Measurements from ENCODE around the gene SHLD3. TPM values are rescaled to one million over a fixed set of nuclear protein-coding genes. Genes with fewer than 3 reads are reported as not detected.
"Not testable (repeated sequence)": the region's sequence is repeated elsewhere in the genome, so short reads cannot be mapped to it uniquely, and the experiment has no call there.

SHLD3 gene, protein sequence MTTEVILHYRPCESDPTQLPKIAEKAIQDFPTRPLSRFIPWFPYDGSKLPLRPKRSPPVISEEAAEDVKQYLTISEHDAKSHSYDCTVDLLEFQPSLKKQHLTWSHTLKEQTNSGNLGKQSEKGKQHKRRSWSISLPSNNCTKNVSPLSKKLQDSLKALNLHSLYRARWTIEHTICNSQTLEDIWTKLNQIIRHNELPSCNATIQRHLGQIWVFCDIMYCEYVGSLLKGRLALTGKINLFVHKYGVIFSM
- 1 to 10 TPM; 2.2 to 3.1 TPM for total RNA-seq
- long read RNA-seq, partial matches to known transcripts: 0 of 1 reads
- long read RNA-seq, other reads (novel, unspliced or antisense): 0 of 1 reads

DNA sequence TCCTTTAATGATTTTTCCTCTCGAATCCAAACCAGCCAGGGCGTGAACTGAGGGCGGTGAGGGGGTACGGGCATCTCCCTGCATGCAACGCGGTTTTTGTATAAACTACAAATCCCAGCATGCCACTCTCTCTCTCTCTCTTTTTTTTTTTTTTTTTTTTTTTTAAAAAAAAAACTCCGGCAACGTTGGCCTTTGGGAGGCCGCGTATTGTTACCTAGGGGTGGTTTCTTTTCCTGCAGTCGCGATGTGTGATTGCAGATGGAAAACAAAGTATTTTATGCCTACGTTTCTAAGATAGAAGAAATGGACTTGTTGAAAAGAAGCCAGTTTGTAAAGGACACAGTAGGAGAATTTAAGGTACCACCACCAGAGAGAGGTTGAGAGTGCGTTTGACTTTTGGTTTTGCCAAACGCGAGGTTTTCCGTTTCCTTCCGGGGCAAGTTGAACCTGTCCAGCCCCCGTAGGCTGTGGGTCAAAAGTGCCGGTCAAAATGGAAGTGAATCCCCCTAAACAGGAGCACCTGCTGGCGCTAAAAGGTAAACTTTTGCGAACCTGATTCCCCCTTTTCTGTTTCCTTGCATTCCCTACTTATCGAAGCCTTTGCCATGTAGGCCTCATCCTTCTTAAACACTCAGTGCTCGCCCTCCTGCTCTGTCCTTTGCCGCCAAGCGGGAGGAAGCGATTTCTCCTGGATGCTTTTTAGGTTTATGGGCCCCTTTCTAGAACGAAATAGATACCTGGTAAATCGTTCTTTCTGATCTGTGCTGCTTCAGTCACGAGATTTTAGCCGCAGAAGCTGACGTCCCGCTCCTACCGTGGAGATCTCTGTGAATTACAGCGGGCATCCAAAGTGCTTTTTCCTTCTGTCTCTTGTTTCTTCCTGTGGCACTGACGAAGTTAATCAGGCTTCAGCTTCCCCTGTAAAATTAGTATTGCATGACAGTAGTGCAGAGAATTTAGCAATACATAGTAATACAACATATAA is at the start of gene SHLD3, which contains the start of gene TRAPPC13:
SHLD3 (plus strand) TSS at position 457 of the 985 bp plus-strand sequence. CDS start 4,561 bp downstream, outside the sequence.
TRAPPC13 (plus strand) TSS at position 457 of the 985 bp plus-strand sequence; CDS start at position 491, 34 bp downstream.
- peak; percentile 80 for DNase-seq
- intact Hi-C loops (cut with DNase I): no loop called here
- ATAC-seq: peak; percentile 91 to 94

DNA sequence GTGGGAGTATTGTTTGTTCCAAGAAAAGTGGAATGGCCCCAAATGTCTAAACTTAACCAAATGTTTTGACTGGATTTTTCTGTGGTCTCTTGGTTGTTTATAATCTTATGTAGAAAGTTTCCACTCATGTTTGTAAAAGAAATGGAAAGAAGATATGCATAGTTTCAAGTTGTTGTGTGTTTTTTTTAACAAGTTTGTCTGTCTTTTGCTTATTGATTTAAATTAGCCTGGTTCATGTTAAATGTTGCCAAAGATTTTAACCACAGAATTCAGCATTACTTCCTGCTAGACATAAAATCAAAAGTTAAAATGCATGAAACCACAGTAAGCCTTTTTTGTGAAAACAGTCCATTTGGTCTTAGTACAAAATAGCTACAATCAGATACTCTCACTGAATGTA is 47.7 kb upstream of the SHLD3 start:
- intact Hi-C loops (cut with DNase I): no loop called here
- ATAC-seq: no peak
- no peak for DNase-seq

- intact Hi-C loops (cut with DNase I): no loop called here
- no peak for ATAC-seq
- no peak for DNase-seq
Observed at GRCh38 chr5:65588694-65589093, 36.1 kb upstream of the SHLD3 start.

DNA sequence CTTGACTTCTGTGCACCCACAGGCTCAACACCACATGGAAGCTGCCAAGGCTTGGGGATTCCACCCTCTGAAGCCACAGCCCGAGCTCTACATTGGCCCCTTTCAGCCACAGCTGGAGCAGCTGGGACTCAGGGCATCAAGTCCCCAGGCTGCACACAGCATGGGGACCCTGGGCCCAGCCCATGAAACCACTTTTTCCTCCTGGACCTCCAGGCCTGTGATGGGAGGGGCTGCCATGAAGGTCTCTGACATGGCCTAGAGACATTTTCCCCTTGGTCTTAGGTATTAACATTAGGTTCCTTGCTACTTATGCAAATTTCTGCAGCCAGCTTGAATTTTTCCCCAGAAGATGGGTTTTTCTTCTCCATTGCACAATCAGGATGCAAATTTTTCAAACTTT is 23.1 kb upstream of the SHLD3 start:
- ATAC-seq; DNase-seq; intact Hi-C loops (cut with DNase I): not testable (repeated sequence)

DNA sequence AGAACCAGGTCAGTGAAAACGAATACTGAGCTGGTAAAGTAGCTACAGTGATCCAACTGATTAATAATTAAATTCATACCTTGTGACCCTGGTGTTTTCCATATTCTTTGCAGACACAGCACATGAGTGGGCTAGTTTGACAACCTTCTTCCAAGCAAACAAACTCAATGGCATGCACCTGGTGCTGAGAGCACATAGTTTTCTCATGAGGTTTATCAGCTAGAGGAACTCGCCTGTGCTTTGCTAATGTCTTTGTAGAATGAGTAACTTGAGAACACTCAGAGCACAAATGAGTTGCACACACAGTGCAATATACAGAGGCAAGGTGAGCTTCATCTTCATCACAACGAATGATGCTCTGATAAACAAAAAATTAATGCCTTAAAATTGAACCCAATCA is 13.3 kb upstream of the SHLD3 start:
- intact Hi-C loops (cut with DNase I): no loop called here
- DNase-seq (no peak), ATAC-seq (no peak)

DNA sequence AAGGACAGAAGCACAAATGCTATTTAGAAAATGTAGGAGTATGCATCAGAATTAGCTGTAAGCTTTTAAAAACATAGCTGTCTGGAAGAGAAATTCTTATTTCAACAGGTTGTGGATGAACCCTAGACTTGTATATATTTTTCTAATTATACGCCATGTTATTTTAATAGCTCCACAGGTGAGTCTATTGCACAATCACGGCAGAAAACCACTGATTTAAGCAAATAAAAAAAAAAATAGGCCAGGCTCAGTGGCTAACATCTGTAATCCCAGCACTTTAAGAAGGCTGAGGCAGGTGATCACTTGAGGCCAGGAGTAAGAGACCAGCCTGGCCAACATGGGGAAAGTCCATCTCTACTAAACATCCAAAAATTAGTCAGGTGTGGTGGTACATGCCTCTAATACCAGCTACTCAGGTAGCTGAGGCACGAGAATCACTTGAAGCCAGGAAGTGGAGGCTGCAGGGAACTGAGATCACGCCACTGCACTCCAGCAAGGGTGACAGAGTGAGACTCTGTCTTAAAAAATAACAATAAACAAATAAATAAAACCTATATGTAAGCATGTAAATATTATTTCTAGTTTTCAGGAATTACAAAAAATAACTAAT is 12.4 kb upstream of the SHLD3 start:
- intact Hi-C loops (cut with DNase I): no loop called here
- ATAC-seq (no peak), DNase-seq (no peak)

GRCh38 chr5:65620021-65620420 is 4.8 kb upstream of the SHLD3 start:
- intact Hi-C loops (cut with DNase I): no loop called here
- no peak for ATAC-seq
- no peak for DNase-seq

DNA sequence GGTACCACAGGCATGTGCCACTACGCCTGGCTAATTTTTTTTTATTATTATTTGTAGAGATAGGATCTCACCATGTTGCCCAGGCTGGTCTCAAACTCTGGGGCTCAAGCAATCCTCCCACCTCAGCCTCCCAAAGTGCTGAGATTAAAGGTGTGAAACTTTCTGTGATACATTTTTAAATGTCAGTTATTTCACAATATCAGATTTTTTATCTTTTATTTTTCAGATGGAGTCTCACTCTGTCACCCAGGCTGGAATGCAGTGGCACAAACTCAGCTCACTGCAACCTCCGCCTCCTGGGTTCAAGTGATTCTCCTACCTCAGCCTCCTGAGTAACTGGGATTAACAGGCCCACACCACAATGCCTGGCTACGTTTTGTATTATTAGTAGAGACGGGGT is 2.9 kb upstream of the SHLD3 start:
- intact Hi-C loops (cut with DNase I); ATAC-seq; DNase-seq: not testable (repeated sequence)

DNA sequence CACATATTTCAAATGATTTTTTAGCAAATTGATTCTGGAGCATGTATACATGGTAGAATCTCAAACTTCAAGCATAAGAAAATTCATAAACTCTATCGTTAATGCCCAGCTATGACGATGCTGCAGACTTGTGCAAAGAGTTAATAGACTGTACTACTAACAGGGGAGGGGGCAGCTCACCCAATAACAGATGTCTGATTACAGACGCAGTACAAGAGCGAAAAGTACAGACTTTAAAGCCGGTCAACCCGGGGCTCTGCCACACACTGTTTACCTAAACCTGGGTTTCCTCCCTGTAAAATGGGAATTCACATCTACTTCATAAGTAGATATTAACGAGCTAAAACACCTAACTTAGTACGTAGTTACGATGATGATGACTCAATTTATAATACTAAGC is 1.3 kb upstream of the SHLD3 start:
- no peak for ATAC-seq
- intact Hi-C loops (cut with DNase I): no loop called here

GRCh38 chr5:65624025-65624570 is 729 bp upstream of the SHLD3 start, which contains the start of gene TRIM23:
Gene TRIM23 (minus strand): TSS chr5:65624333. CDS start chr5:65624274, 59 bp downstream.
- intact Hi-C loops (cut with DNase I): no loop called here
- DNase-seq (peak; percentile 93), ATAC-seq (peak; percentile 99)

More for the DNA sequence above, 1.3 kb upstream of the SHLD3 start:
- DNase-seq: no peak

GRCh38 chr5:65625743-65626142 is 916 bp downstream of the SHLD3 start:
- intact Hi-C loops (cut with DNase I): no loop called here
- DNase-seq (no peak), ATAC-seq (no peak)

GRCh38 chr5:65630981-65631380 is 6.2 kb downstream of the SHLD3 start:
- intact Hi-C loops (cut with DNase I): no loop called here
- ATAC-seq (no peak), DNase-seq (no peak)

DNA sequence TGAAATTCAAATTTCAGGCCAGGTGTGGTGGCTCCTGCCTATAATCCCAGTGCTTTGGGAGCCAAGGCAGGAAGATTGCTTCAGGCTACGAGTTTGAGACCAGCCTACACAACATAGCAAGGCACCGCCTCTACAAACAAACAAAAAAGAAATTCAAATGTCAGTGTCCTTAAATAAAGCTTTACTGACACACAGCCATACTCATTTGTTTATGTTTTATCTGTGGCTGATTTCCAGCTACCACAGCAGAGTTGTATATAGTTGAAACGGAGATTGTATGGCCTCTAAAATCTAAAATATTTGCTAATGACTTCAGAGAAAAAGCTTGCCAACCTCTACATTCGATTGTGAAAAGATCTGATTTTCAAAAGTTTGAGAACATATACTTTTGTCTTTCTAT is 15.4 kb downstream of the SHLD3 start:
- intact Hi-C loops (cut with DNase I): no loop called here

GRCh38 chr5:65646938-65647337 is 22.1 kb downstream of the SHLD3 start:
- ATAC-seq (no peak), DNase-seq (no peak)
- intact Hi-C loops (cut with DNase I): no loop called here

More for the DNA sequence above, 15.4 kb downstream of the SHLD3 start:
- no peak for DNase-seq
- no peak for ATAC-seq

- no peak for DNase-seq
- intact Hi-C loops (cut with DNase I): no loop called here
- ATAC-seq: no peak
Observed at GRCh38 chr5:65647941-65648340, 23.1 kb downstream of the SHLD3 start.

DNA sequence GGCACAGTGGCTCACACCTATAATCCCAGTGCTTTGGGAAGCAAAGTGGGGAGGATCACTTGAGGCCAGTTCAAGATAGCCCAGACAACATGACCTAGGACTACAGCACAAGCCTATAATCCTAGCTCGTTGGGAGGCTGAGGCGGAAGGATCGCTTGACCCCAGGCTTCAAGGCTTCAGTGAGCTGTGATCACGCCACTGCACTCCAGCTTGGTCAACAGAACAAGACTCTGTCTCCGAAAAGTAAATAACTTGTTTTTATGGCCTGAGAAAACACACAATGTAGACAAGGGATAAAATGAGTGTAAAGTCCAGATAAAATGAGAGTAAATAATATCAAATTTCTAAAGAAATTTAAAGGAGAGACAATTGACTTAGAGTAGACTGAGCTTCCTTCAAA is 26.3 kb downstream of the SHLD3 start:
- intact Hi-C loops (cut with DNase I): no loop called here
- no peak for ATAC-seq
- no peak for DNase-seq

DNA sequence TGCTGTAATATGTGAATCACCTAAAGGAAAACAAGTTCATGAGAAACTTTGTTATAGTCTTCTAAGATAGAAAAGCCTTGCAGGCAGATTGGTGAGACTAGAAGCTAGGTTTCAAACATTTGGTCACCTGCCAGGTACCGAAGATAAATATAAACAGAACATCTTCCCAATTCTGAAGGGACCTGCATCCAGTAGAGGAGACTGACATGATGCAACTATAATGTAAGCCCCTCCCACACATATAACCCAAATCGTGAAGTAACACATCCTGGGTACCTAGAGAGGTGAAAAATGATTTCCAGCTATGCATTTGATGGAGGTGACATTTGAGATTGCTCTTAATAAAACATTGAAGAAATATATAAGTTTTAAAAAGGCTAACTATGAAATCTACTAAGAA is 29.9 kb downstream of the SHLD3 start:
- DNase-seq: no peak
- intact Hi-C loops (cut with DNase I): no loop called here
- ATAC-seq: no peak

DNA sequence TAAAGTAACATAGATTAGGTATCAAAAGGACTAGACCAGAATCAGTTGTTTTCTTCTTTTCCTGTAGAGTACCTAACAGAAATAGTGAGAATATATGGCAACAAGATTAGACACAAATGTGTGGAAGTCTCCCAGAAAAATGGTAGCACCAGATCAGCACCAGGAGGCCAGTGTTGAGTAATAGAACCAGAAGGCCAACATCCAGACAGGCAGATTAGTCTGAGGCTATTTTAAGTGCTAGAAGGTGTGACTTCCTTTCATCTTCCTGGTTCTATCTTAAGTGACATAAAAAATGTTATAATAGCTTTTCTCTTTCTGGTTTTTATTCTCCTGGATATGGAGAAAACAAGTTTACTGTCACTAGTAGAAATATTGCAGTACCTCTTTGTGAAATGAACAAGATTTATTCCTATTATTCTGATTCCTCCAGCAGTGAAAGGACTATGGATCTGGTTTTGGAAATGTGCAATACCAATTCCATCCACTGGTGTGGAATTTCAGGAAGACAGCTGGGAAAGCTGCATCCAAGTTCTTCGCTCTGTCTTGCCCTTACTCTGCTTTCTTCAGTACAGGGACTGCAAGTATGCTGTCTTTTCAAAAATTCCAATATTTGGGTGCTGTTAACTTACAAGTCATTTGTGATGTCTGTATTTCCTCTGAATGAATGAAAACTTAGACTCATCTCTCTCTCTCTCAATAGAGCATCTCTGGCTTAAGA is 39.1 kb downstream of the SHLD3 start:
- DNase-seq (no peak), ATAC-seq (peak; percentile 53)
- intact Hi-C loops (cut with DNase I): no loop called here

- DNase-seq: no peak
- no peak for ATAC-seq
- intact Hi-C loops (cut with DNase I): no loop called here
Observed at GRCh38 chr5:65668696-65669095, 43.9 kb downstream of the SHLD3 start.
